GM18505 (cell line): Measurements from ENCODE around the gene CDCA3.

Source experiments
- ATAC-seq: cut with Tn5 transposase; IDR thresholded peaks from one replicate; pipeline ENCODE4 v1.9.1; 2021; ENCODE audit not compliant: unreplicated experiment
- POLR2A ChIP-seq: IDR thresholded peaks from 4 replicates; pipeline ENCODE4 v1.6.1; 2011; ENCODE audit warnings: borderline replicate concordance; ENCODE audit not compliant: insufficient read depth, insufficient read length; ENCODE audit errors: extremely low read depth

CDCA3 gene

GRCh38 chr12:6819106-6820030, 31.7 kb downstream of the CDCA3 start:
- no peak for ATAC-seq
- no peak for TF ChIP-seq POLR2A

GRCh38 chr12:6818645-6819044, 32.4 kb downstream of the CDCA3 start:
- no peak for ATAC-seq
- TF ChIP-seq POLR2A = no peak

- ATAC-seq = no peak
- TF ChIP-seq POLR2A = no peak
Measured at GRCh38 chr12:6818222-6818621, 32.9 kb downstream of the CDCA3 start.

GRCh38 chr12:6817662-6818157, 33.4 kb downstream of the CDCA3 start:
- no peak for TF ChIP-seq POLR2A
- no peak for ATAC-seq

- ATAC-seq = no peak
- no peak for TF ChIP-seq POLR2A
Measured at GRCh38 chr12:6817098-6817497, 34.0 kb downstream of the CDCA3 start.

- TF ChIP-seq POLR2A = no peak
- ATAC-seq = no peak
Measured at GRCh38 chr12:6816598-6816997, 34.5 kb downstream of the CDCA3 start.

GRCh38 chr12:6813363-6813762, 37.7 kb downstream of the CDCA3 start:
- ATAC-seq = no peak
- TF ChIP-seq POLR2A = no peak

GRCh38 chr12:6810758-6811157, 40.3 kb downstream of the CDCA3 start:
- ATAC-seq = no peak
- no peak for TF ChIP-seq POLR2A

- ATAC-seq = no peak
- TF ChIP-seq POLR2A = no peak
Measured at GRCh38 chr12:6809056-6809455, 42.0 kb downstream of the CDCA3 start.

GRCh38 chr12:6807170-6807569, 43.9 kb downstream of the CDCA3 start:
- no peak for ATAC-seq
- TF ChIP-seq POLR2A = no peak

- no peak for TF ChIP-seq POLR2A
Measured at GRCh38 chr12:6799147-6799546, 51.9 kb downstream of the CDCA3 start.

More at GRCh38 chr12:6799147-6799546, 51.9 kb downstream of the CDCA3 start:
- no peak for ATAC-seq
